ENCODE measurements around the gene DHRS11.

The DHRS11 gene

DNA sequence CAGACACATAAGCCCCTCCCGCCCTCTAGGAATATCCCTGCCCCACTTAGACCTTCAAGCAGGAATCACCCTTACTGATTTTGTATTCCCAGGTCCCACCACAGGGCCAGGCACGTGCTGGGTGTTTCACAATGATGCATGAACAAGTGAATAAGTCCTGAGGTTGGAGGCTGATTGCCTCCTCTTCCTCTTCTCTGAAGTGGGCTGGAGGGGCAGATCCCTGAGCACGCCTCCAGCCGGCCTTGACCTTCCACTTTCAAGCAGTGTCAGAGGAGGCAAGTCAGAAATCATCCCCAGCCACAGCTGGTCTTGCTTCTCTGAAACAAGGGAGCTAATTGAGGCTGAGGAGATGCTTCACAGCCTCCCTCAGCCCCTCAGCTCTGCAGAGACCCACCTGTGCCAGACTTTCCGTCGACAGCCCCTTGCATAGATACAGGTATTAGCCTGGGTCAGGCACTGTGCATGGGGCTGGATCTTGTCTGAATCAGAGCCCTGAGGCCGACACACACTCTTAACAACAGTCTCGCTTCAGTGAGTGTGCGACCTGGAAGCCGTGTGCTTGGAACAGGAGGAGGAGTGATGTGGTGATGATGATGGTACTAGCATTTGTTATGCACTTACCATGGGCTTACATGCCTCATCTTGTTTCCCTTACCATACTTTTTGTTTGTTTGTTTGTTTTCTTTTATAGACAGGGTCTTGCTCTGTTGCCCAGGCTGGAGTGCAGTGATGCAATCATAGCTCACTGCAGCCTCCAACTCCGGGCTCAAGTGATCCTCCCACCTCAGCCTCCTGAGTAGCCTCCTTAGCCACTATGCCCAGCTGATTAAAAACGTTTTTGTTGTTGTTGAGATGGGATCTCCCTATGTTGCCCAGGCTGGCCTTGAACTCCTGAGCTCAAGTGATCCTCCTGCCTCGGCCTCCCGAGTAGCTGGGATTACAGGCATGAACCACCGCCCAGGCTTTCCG, 24.7 kb downstream of the DHRS11 start:
- DNase-seq: no peak

DNA sequence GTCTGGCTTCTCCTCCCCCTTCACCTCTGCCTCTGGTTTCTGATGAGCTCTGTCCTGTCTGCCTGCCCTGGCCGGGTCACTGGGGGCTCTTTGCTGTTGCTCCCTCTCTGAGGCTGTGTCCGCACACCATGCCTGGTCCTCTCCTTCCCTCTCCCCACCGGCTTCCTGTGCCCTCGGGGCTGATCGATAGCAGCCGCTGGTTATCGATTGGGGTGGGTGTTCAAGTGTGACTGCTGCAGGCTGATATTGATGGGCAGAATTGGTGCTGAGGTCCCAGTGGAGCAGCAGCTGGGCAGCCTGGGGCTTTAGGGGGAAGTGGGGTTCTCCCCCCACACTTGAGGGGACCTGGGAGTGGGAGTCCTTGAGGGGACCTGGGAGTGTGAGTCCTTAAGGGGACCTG, 26.1 kb downstream of the DHRS11 start:
- DNase-seq: no peak

DNA sequence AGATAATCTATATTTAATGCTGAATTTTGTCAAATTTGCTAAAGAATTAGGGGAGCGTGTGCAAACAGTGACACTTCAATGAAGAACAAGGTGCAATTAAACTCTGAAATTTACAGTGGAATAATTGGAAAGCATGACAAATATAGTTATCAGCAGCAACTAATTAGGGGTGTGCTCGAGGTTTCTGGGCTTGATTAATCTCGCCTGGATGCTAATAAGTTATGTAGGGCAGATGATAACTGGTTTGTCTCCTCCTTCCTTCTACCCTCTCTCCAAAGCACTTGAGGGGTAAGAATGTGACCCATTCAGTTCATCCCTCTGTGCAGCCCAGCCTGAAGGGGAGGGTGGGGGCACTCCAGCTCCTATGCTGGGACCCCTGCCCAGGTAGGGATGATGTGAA, 31.6 kb downstream of the DHRS11 start:
- no peak for DNase-seq

DNA sequence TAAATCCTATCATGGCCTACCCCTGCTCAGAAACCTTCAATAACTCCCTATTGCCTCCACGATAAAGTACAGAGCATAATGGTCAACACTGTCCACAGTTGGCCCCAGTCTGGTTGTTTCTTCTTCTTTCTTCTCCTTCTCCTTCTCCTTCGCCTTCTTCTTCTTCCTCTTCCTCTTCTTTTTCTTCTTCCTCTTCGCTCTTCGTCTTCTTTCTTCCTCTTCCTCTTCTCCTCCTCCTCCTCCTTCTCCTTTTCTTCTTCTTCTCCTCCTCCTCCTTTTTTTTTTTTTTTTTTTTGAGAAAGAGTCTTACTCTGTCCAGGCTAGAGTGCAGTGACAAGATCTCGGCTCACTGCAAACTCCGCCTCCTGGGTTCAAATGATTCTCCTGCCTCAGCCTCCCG, 33.5 kb downstream of the DHRS11 start:
- no peak for DNase-seq

DNA sequence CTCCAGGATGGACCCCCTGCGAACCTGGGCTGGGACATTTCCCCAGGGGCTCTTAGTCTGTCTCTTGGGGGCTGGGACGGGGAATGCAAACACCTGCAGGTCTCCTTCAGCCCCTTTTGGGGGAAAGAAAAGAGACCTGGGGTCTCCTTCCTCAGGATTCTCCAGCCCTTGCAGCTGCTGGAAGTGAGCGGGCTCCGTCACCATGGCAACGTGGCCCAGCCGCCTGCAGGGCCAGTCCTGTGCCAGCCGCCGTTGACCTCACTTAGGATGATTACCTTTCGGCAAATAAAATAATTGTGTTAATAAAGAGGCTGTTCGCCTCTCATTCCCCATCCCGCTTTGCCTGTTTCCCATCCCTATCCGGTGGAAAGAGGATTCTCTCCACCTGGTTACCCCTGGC, 35.4 kb downstream of the DHRS11 start:
- no peak for DNase-seq

DNA sequence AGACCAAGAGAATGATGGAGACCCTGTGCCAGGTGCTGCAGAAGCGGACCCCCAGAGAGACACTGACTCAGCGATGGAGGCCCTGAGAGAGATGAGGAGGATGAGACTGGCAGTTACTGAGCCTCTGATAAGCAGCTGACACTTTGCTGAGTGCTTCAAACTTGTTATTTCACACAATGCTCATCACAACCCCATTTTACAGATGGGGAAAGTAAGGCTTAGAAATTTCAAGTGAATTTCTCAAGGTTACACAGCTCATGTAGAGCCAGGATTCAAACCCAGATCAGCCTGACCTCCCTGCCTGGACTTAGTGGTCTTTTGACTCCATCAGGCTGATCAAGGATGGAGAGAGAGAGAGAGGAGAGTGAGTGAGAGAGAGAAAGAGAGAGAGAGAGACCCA, 36.9 kb downstream of the DHRS11 start:
- DNase-seq: no peak

DNA sequence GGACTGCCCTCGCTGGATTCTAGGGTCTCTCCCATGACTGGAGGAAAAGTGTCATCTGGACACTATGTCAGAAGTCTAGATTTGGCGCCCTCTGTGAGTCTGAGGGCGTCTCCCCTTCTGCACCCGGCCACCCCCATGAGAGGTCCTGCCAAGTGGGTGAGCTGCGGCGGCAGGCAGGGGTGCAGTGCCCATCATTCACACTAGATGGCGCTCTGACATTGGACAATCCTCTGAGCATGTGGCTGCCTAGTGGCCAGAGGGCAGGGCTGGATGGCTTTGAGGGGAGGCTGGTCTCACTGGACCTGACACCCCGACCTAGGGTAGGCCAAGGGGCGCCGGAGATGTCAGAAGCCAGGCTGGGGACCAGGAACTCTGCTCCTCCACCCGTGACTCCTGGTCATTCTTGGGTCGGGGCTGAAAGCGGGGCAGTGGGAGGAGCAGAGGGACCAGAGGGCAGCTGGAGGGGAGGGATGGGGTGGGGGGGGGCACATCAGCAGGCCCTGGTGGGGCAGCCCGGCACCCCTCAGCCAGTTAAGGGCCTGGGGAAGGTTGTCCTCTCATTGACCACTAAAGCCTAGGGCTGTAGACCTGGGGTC, 37.7 kb downstream of the DHRS11 start:
- peak; percentile 10 to 37 for DNase-seq

DNA sequence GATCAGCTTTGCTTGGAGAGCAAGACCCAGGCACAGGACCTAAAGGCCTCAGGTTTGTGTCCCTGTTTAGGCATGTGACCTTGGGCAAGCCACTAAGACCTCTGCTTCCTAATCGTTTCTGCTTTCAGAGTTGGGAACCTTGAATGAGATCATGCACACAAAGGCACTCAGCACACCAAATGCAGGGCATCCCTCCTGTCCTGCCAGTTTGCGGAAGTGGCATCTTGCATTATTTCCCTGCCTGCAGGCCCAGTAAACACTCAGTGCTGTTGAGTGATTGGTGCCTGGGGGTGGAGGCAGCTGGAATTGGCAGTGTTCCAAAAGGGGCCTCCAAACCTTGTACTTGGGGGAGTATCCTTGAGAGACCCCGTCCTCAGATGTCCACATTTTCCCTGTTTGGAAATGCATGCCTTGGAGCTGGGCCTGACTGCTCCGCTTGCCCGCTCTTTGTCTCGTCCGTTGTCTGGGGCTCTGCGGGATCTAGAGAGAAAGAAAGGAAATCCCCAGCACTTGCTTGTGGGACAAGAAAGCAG, 38.4 kb downstream of the DHRS11 start:
- DNase-seq: no peak

DNA sequence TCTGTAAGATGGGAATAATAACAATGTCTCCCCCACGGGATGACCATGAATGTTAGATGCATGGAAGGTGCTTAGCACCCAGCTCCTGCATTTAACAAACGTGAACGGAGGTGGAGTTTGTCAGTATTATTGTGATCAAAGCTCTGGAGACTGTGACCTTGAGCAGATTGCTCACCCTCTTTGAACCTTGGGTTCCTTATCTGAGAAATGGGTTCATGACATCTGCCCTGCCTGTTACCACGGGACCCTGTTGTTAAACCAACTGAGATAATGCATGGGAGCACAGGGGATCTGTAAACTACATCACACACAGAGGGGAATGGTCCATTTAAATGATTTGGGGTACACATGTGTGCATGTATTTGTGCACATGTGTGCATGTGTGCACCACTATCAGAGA, 39.3 kb downstream of the DHRS11 start:
- no peak for DNase-seq

DNA sequence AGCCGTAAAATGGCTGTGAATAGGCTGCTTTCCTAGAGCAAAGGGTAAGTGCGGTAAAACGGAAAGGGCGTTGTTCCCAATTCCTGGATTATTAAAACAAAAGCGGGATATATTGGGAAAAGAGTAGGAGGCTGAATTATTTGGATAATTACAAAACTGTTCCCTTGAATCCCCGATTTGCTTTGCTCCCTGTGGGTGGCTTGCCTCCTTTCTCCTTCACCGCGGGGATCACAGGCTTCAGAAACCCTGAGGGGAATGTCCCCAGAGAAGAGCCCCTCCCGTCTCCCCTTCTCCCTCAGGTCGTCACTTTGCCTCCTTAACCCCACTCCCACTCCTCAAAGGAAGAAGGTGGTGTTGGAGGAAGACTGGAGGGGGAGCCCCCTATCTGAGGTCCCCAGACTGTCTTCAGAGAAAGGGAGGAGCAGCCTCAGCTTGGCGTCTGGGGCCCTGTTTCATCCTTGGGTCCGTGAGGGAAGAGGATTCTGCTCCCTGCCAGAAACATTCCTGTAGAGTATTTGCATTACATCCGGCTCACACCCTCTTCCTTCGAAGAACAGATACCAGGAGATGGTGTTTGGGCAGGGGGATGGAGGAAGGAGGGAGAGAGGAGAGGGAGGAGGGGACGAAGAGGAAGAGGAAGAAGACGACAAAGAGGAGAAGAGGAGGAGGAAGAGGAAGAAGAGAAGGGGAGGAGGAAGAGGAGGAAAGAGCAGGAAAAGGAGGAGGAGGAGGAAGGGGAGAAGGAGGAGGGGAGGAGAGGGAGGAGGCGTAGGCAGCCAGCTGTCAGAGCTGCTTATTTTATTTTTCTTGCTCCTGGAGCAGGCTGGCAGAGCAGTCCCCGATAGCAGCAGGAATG, 41.5 kb downstream of the DHRS11 start:
- DNase-seq: no peak

DNA sequence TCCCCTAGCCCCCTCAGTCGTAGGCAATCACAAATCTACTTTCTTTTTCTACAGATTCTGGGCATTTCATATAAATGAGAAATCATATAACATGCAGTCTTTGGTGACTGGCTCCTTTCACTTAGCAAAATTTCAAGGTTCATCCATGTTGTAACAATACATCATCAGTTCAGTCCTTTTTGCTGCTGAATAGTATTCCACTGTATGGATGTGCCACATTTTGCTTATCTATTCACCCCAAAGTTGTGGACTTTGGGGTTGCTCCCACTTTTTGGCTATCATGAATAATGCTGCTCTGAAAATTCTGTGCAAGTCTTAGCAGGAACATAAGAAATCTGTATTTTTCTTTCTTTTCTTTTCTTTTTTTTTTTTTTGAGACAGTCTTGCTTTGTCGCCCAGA, 48.7 kb downstream of the DHRS11 start:
- no peak for DNase-seq

DNA sequence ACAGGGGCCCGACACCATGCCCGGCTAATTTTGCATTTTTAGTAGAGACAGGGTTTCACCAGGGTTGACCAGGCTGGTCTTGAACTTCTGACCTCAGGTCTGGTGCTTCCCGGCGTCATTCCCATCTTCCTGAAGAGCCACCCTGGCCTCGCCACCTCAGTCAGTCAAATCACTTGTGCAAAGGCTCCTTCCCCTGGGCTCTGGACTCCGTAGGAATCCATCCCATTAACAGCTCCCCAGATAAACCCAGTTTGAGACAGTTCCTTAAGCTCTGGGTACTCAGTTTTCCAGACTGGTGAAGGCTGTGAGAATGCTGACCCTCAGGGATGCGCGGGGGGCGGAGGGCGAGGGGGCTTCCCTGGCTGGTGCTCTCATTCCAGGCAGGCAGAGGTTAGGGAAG, 49.2 kb downstream of the DHRS11 start:
- no peak for DNase-seq

DNA sequence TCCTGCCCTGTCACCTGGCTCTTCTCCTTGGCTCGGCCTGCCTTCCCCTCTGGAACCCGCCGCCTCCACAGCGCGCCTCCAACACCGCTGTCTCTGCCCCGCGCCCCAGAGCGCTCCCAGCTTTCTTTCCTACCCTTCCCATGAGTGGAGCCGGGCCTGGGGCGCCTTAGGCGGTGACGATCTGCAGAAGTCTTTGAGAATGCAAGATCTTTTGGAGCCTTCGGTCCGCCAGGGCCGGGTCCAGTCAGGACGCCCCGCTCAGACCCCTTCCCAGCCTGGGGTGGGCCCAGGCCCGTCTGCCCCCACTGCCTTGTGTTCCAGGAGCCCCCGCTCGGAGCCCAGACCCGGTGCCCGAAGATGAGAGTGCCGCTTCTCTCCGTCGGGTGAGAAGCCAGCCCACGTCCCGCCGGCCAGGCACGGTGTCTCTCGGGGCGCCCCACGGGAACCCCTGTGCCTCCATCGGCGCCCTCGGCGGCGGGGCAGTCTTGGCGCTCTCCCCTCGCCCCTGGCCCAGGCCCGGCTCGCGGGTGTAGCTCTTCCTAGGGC, 49.7 kb downstream of the DHRS11 start:
- no peak for DNase-seq

DNA sequence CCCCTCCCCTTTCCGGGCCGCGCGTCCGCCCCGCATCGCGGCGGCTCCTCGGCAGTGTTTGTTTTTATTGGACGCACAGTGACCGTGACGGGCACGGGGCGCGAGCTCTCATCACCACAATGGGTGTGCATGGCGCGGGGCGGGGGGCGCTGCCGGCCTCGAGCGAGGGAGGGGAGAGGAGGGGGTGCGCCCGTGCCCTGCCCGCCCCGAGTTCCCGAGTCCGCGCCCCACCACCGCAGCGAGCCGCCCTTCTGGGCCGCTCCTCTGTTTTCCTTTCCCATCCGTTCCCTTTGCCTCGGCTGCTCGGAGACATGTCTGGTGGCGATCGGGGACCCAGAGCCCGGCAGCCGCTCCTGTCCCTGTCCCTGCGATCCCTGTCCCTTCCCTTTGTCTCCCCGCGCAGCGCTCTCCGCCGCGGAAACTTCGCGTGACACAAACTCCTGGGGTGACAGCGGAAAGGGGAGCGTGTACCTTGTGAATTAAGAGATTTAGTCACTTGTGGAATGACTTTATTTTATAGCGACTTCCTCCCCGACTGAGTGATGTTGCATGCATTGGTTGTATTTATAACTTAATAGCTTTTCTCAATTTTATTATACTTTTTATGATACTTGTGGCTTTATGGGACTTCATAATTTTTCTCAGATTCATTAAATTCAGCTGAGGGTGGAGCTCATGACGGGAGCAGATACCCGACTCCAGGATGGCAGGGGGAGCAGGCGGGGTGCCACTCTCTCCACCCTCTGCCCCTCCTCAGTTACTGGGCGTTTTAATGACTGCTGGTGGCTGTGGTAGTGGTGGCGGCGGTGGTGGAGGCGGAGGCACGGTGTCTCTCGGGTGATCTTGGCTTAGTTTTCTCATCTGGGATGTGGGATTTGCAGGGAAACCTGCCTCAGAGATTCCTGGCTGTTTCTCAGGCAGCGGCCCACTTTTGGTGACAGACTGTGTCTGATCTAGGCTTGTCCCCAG, 50.5 kb downstream of the DHRS11 start:
- DNase-seq: no peak

DNA sequence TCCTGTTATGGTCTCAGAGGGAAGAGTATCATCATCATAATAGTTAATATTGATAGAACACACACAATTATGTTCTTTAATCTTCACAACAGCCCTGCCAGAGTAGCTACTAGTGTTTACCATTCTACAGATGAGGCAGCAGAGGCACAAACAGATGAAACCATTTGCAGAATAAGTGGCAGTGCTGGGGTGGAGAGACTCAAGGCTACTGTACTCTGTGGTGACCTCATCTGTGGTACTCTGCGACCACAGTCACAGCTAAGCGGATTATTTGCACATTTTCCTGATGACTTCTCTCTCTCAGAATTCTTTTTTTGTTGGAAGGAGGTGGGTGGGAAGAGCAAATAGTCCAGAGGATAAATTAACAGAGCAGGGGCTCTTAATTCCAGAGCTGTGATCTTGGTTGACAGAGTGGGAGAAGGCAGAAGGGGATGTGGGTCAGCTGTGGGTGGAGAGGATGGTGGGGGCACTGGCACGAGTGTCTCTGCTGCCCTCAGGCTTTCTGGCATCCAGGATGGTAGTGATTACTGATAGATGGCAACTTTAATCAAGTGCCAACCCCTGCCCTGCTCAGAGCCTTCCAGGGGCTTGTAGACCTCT, 51.5 kb downstream of the DHRS11 start:
- DNase-seq: no peak

DNA sequence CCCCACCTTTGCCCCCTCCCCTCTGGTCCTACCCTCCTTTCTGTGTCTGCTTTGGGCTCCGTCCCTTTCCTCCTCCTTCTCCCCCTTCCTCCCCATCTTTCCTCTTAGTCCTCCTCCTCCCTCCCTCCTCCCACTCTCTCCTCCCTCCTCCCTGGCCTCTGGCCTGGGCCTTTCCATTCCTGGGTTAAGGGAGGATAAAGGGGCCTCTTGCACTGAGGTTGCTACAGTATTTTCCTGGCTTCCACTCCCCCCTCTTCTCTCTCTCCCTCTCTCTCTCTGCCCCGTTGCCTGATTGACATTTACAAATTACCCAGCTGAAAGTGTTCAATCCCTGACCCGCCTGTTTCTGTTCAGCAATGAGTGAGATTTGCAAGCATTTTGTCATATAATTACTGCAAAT, 53.7 kb downstream of the DHRS11 start:
- no peak for DNase-seq

DNA sequence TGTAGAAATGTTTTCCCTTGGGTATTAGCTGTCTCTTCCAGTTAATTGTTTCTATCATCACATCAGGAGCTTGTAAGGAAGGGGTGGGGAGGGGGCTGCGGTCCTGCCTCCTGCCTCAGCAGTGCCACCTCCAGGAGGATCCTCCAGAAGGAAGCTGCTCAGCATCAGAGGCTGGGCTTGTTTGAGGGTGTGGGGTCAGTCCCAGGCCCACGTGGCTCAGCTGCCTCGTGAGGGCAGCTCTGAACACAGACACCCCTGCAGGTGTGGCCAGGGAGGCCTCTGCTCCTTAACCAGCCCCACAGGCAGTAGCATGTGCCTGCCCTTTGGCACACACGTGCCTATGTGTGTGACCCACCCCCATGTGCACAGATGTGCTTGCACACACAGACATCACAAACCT, 56.0 kb downstream of the DHRS11 start:
- no peak for DNase-seq

DNA sequence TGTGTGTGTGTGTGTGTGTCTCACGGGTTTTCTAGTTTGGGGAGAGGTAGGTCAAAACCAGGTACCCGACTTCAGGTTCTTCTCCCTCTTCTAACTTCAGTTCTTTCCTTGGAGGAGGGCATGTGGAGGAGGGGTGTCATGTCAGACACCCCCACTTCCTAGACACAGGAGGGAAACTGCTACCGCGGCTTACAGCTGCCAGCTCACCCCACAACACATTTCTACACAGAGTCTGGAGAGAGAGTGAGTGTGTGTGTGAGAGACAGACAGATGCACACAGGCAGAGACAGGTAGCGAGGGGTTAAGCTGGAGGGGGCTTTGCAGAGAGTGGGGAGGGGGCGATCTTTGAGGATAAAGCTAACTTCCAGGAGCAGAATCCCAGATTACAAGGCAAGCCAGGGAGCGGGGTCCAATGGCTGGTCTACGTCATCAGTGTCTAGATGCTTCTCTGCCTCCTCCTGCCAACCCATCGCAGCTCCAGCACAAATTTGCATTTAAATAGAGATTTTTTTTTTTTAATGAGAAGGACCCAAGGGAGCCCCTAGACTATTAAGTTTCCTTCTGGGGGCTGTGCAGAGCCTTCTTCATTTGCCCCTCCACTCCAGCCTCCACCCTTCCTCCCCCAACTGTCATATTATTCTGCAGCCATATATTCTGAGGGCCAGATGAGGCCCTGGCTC, 58.6 kb downstream of the DHRS11 start:
- no peak for DNase-seq
